H9 (cell line): ENCODE results near the gene TMEM17. TPM values are rescaled to one million over a fixed set of nuclear protein-coding genes. Genes with fewer than 3 reads are reported as not detected.

Source experiments
- DNase-seq: peaks from one replicate; pipeline ENCODE4 v3.0.0-alpha.2; 2017
- H2AFZ ChIP-seq: one replicate; pipeline ENCODE4 v1.6.1; 2013; ENCODE audit warnings: mild to moderate bottlenecking, low read length, control low read depth, moderate library complexity
- H2AK5ac ChIP-seq: 2 replicates; pipeline ENCODE4 v1.6.1; 2013; ENCODE audit warnings: low read length, control low read depth, mixed read lengths; ENCODE audit not compliant: insufficient read length
- H2BK120ac ChIP-seq: one replicate; pipeline ENCODE4 v1.6.1; 2013; ENCODE audit warnings: low read depth, mild to moderate bottlenecking, low read length, control low read depth, inconsistent platforms; ENCODE audit not compliant: poor library complexity, severe bottlenecking
- H2BK12ac ChIP-seq: 2 replicates; pipeline ENCODE4 v1.6.1; 2013; ENCODE audit warnings: low read length, control low read depth, mixed read lengths, low read depth; ENCODE audit not compliant: insufficient read length
- H2BK15ac ChIP-seq: 2 replicates; pipeline ENCODE4 v1.6.1; 2013; ENCODE audit warnings: low read depth, low read length, control low read depth
- H2BK20ac ChIP-seq: one replicate; pipeline ENCODE4 v1.6.1; 2013; ENCODE audit warnings: low read depth, mild to moderate bottlenecking, low read length, control low read depth, inconsistent platforms; ENCODE audit not compliant: poor library complexity, severe bottlenecking
- H2BK5ac ChIP-seq: 2 replicates; pipeline ENCODE4 v1.6.1; 2013; ENCODE audit warnings: low read length, control low read depth, mixed read lengths; ENCODE audit not compliant: insufficient read length
- H3K14ac ChIP-seq: 2 replicates; pipeline ENCODE4 v1.6.1; 2013; ENCODE audit warnings: low read length, control low read depth; ENCODE audit not compliant: insufficient read depth
- H3K18ac ChIP-seq: 2 replicates; pipeline ENCODE4 v1.6.1; 2013; ENCODE audit warnings: low read depth, mild to moderate bottlenecking, mixed read lengths, low read length, control low read depth; ENCODE audit not compliant: insufficient read length
- H3K23ac ChIP-seq: 2 replicates; pipeline ENCODE4 v1.6.1; 2013; ENCODE audit warnings: low read length, control low read depth, mixed read lengths, low read depth; ENCODE audit not compliant: insufficient read length
- H3K23me2 ChIP-seq: 2 replicates; pipeline ENCODE4 v1.6.1; 2013; ENCODE audit warnings: low read depth, mild to moderate bottlenecking, mixed read lengths, low read length, control low read depth; ENCODE audit not compliant: insufficient read length, poor library complexity, severe bottlenecking
- H3K27ac ChIP-seq: 2 replicates; pipeline ENCODE4 v1.5.1; 2013; ENCODE audit warnings: low read length, control low read depth, mixed read lengths, low read depth; ENCODE audit not compliant: insufficient read length
- H3K27me3 ChIP-seq: 2 replicates; pipeline ENCODE4 v1.6.1; 2013; ENCODE audit warnings: low read length, control low read depth, inconsistent platforms; ENCODE audit not compliant: insufficient read depth
- H3K4ac ChIP-seq: 2 replicates; pipeline ENCODE4 v1.6.1; 2013; ENCODE audit warnings: low read depth, mild to moderate bottlenecking, control low read depth, inconsistent platforms, low read length, moderate library complexity
- H3K4me1 ChIP-seq: 2 replicates; pipeline ENCODE4 v1.6.1; 2013; ENCODE audit warnings: low read length, control low read depth, inconsistent platforms; ENCODE audit not compliant: insufficient read depth
- H3K4me2 ChIP-seq: 2 replicates; pipeline ENCODE4 v1.6.1; 2013; ENCODE audit warnings: low read length, control low read depth, mixed read lengths; ENCODE audit not compliant: insufficient read length, insufficient read depth
- H3K56ac ChIP-seq: 2 replicates; pipeline ENCODE4 v1.6.1; 2013; ENCODE audit warnings: low read depth, mild to moderate bottlenecking, mixed read lengths, low read length, control low read depth; ENCODE audit not compliant: insufficient read length
- H3K79me1 ChIP-seq: 2 replicates; pipeline ENCODE4 v1.6.1; 2013; ENCODE audit warnings: low read depth, mild to moderate bottlenecking, moderate library complexity, low read length, control low read depth, inconsistent platforms; ENCODE audit not compliant: insufficient read depth, poor library complexity, severe bottlenecking
- H3K79me2 ChIP-seq: 2 replicates; pipeline ENCODE4 v1.6.1; 2013; ENCODE audit warnings: low read length, control low read depth, inconsistent platforms; ENCODE audit not compliant: insufficient read depth
- H3K9ac ChIP-seq: 2 replicates; pipeline ENCODE4 v1.6.1; 2013; ENCODE audit warnings: low read length, control low read depth, mixed read lengths; ENCODE audit not compliant: insufficient read length; ENCODE audit errors: extremely low read depth
- H3K9me3 ChIP-seq: one replicate; pipeline ENCODE4 v1.6.1; 2013; ENCODE audit warnings: low read depth, low read length, inconsistent platforms; ENCODE audit not compliant: control insufficient read depth
- H3T11ph ChIP-seq: one replicate; pipeline ENCODE4 v1.6.1; 2013; ENCODE audit warnings: mild to moderate bottlenecking, low read length, control low read depth, inconsistent platforms
- H4K20me1 ChIP-seq: one replicate; pipeline ENCODE4 v1.6.1; 2013; ENCODE audit not compliant: control insufficient read depth, insufficient read length, insufficient read depth
- H4K5ac ChIP-seq: 2 replicates; pipeline ENCODE4 v1.6.1; 2013; ENCODE audit warnings: low read depth, mild to moderate bottlenecking, mixed read lengths, low read length, control low read depth; ENCODE audit not compliant: insufficient read length
- H4K8ac ChIP-seq: replicated peaks from 2 replicates; pipeline ENCODE4 v1.6.1; 2013; ENCODE audit warnings: low read length, control low read depth, mixed read lengths, low read depth; ENCODE audit not compliant: insufficient read length
- H4K91ac ChIP-seq: 2 replicates; pipeline ENCODE4 v1.6.1; 2013; ENCODE audit warnings: low read depth, mild to moderate bottlenecking, moderate library complexity, mixed read lengths, low read length, control low read depth; ENCODE audit not compliant: insufficient read length
- H3K27ac Mint-ChIP-seq, 3 experiments: 2 replicates in 2 of 3; 3 replicates in 1 of 3; pipeline ENCODE4 v1.8.0; 2020 to 2021; ENCODE audit warnings: mixed read lengths in 3 of 3, mild to moderate bottlenecking in 1 of 3, moderate library complexity in 1 of 3
- H3K27me3 Mint-ChIP-seq: 2 replicates; pipeline ENCODE4 v1.8.0; 2021; ENCODE audit warnings: low read depth, mild to moderate bottlenecking, moderate library complexity, mixed read lengths
- H3K36me3 Mint-ChIP-seq, 3 experiments: 2 replicates in 2 of 3; 3 replicates in 1 of 3; pipeline ENCODE4 v1.8.0; 2020 to 2021; ENCODE audit warnings: low read depth in 3 of 3, mixed read lengths in 3 of 3; ENCODE audit not compliant: insufficient read depth in 1 of 3
- H3K4me1 Mint-ChIP-seq, 2 experiments: 2 replicates each; pipeline ENCODE4 v1.8.0; 2020; ENCODE audit warnings: mixed read lengths in 2 of 2
- H3K4me3 Mint-ChIP-seq, 2 experiments: 2 replicates in 1 of 2; 3 replicates in 1 of 2; pipeline ENCODE4 v1.8.0; 2020 to 2021; ENCODE audit warnings: mild to moderate bottlenecking in 2 of 2, mixed read lengths in 2 of 2, moderate library complexity in 1 of 2
- H3K9me3 Mint-ChIP-seq, 2 experiments: 2 replicates in 1 of 2; 3 replicates in 1 of 2; pipeline ENCODE4 v1.8.0; 2020; ENCODE audit warnings: mild to moderate bottlenecking in 2 of 2, mixed read lengths in 2 of 2, moderate library complexity in 1 of 2
- WGBS: extraction: QIAGEN DNeasy Blood & Tissue Kit; methylation state at CpG from one replicate; pipeline ENCODE4 v1.1.7; 2013; ENCODE audit warnings: missing lambda C conversion rate, low lambda C conversion rate, mixed read lengths; ENCODE audit not compliant: insufficient read length; ENCODE audit errors: extremely low coverage; 5-methylcytosine and 5-hydroxymethylcytosine counted together
- total RNA-seq: library from RNA; stranded (reverse); gene quantifications from 2 replicates; pipeline ENCODE4 v1.2.1, GENCODE V29; 2021
- TF ChIP-seq, protein P1 (sequence below): fragments of 200-600 bp; sonication (generic); conservative IDR thresholded peaks from 3 replicates; pipeline ENCODE4 v1.8.0; 2021; ENCODE audit warnings: antibody characterized with exemption, mild to moderate bottlenecking

TMEM17 gene
- total RNA-seq, 1 experiment from 2014 or later = 1.3 TPM

DNA sequence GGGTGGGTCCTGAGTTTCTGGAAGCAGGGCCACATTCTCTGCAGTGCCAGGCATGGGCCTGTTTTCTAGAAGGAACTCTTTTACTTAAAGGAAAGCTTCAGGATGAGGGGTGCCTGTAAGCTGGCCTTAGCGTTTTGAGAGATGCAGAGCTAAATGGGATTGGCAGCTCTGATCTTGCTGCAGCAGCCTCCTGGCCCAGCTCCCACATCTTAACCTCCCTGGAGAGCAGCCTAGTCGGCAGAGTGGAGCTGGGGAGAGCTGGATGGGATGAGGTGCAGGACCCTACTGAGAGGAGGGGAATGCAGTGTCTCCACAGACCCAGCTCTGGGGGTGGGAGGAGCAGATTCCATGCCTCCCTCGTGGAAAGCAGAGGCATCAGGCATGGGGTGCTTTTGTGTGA is 52.0 kb downstream of the TMEM17 start:
- TF ChIP-seq, protein P1, sequence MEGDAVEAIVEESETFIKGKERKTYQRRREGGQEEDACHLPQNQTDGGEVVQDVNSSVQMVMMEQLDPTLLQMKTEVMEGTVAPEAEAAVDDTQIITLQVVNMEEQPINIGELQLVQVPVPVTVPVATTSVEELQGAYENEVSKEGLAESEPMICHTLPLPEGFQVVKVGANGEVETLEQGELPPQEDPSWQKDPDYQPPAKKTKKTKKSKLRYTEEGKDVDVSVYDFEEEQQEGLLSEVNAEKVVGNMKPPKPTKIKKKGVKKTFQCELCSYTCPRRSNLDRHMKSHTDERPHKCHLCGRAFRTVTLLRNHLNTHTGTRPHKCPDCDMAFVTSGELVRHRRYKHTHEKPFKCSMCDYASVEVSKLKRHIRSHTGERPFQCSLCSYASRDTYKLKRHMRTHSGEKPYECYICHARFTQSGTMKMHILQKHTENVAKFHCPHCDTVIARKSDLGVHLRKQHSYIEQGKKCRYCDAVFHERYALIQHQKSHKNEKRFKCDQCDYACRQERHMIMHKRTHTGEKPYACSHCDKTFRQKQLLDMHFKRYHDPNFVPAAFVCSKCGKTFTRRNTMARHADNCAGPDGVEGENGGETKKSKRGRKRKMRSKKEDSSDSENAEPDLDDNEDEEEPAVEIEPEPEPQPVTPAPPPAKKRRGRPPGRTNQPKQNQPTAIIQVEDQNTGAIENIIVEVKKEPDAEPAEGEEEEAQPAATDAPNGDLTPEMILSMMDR = no peak
- H2AFZ ChIP-seq = no peak overlapping the region
- no peak for DNase-seq
- no peaks in the 10 kb centered on the region for H3K79me1 ChIP-seq
- no peak overlapping the region for H3K18ac ChIP-seq
- peaks cover 2% of the 10 kb centered on the region; the same call in 1 of the 2 replicates for H3K4me1 ChIP-seq
- H2BK20ac ChIP-seq = no peak overlapping the region
- Mint-ChIP-seq H3K9me3 (no peaks in the 10 kb centered on the region; a peak in 1 of 5 replicates), H3K4me1 (peaks cover 12 to 24% of the 10 kb centered on the region in 2 experiments), H3K27ac (no peak overlapping the region), H3K4me3 (no peak overlapping the region), H3K27me3 (peaks cover 22% of the 10 kb centered on the region), H3K36me3 (no peaks in the 10 kb centered on the region; a peak in 1 of 7 replicates)
- H4K5ac ChIP-seq = no peak overlapping the region
- H2BK12ac ChIP-seq = no peak overlapping the region
- no peak overlapping the region for H4K8ac ChIP-seq
- no peak overlapping the region for H3K9ac ChIP-seq
- no peak overlapping the region for H4K91ac ChIP-seq
- no peak overlapping the region for H2BK5ac ChIP-seq
- H3K79me2 ChIP-seq = no peaks in the 10 kb centered on the region; the same call in 1 of the 2 replicates
- H2AK5ac ChIP-seq = no peak overlapping the region
- H3K4me2 ChIP-seq = no peak overlapping the region
- H3K14ac ChIP-seq = no peak overlapping the region
- WGBS = no CpG with 5 or more reads among the region's 3 CpGs
- H3K23ac ChIP-seq = no peak overlapping the region
- no peaks in the 10 kb centered on the region for H3K9me3 ChIP-seq
- no peak overlapping the region for H3K56ac ChIP-seq
- no peak overlapping the region for H3K27ac ChIP-seq
- H3K23me2 ChIP-seq = peaks cover 4% of the 10 kb centered on the region
- no peak overlapping the region for H3T11ph ChIP-seq
- no peak overlapping the region for H3K4ac ChIP-seq
- no peaks in the 10 kb centered on the region for H3K27me3 ChIP-seq
- no peak overlapping the region for H2BK120ac ChIP-seq
- H2BK15ac ChIP-seq = no peak overlapping the region
- H4K20me1 ChIP-seq = no peaks in the 10 kb centered on the region
